GM12874 (cell line): ENCODE data around the gene NT5DC1.

ENCODE experiments used
- CTCF ChIP-seq: IDR thresholded peaks from 2 replicates; pipeline ENCODE4 v1.5.1; 2011; ENCODE audit warnings: low read depth, mild to moderate bottlenecking, control low read depth, low read length, moderate library complexity; ENCODE audit not compliant: insufficient read depth

NT5DC1 gene

DNA sequence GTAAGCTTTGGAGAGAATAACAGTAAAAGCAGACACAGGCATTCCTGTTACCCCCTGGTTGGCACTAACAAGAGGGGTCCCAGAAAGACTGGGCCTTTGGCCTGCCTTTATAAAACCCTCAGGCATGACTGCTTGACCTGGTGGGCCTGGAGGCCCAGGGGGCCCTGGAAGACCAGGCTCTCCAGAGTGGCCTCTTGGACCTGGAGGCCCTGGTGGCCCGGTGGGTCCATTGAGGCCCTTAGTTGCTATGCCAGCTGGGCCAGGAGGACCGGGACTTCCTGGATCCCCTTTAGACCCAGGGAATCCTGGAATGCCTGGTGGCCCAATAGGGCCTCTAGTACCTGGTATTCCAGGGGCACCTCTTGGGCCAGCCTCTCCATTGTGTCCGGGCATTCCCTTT lies 19.8 kb downstream of the NT5DC1 start:
- no peak for TF ChIP-seq CTCF

DNA sequence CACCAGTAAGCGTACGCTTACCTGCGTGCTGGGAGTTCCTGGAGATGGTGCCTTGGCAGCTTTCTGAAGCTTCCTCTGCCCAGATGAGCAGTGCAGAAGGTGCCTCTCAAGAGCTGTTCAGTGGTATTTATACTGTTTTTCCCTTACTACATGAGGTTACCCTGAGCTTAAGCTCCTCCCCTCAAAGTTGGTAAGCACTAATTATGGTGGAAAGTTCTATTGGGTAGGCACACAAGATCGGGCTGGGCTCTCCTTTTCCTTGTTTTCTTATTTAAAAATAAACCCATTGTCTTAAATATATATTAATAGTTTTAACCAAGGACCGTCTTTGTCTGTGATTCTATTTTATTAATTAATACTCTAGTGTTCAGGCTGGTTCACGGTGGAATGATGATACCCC lies 25.4 kb downstream of the NT5DC1 start, which contains the start of gene COL10A1:
TSS of gene COL10A1 (minus strand) at position 101 of the 400 bp plus-strand sequence. CDS start 640 bp downstream, outside the sequence.
- TF ChIP-seq CTCF, result no peak

- TF ChIP-seq CTCF, result no peak
Observed at GRCh38 chr6:116127771-116128493, 27.3 kb downstream of the NT5DC1 start.

DNA sequence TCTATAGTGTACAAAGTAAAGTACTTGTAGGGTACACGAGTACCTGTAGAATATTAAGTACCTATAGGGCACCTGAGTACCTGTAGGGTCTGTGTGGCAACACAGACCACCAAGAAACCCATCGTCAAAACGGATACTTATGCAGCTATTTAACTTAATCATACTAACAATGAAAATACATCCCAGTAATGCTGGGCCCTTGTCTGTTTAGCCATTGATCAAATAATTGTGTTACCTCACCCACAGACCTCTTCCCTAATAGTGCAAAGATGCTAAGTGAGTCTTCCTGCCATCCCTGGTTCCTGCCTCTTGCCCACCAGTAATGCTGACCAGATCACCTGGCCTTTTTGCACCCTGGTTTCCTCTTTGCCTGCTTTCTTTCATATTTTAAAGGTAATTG lies 32.8 kb downstream of the NT5DC1 start:
- no peak for TF ChIP-seq CTCF

DNA sequence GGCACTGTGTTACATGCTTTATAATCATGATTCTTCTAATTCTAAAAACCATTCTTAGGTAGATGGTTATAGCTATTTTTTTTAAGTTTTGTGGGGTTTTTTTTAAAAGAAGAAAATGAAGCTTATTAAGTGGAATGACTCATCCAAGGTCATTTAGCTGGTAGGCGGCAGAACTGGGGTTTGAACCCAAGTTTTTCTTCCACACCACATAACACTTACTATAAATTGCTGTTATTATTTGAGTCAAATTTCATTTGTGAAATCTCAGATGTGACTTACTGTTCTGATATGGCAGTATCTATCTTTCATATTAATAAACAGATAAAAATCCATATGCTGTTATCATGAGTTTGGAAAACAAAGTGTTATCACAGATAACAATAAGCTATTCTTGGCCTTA lies 35.7 kb downstream of the NT5DC1 start:
- no peak for TF ChIP-seq CTCF

DNA sequence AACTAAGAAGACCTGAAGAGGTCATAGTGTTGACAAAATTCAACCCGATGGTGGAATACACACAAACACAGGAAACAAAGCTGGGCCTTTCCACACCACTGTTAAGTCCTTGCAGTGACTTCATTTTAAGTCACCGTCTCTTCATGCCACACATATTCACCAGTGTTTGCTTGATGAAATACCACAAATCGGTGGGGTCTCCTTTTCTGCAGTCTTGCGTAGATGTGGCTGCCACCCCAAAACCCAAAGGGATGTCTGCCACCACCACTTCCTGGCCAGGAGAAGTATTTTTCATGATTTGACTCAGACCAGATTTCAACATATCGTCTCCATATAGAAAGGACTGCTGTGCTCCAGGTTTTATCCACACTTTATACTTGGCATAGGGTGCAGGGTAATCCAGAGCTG lies 36.3 kb downstream of the NT5DC1 start:
- no peak for TF ChIP-seq CTCF

- TF ChIP-seq CTCF, result no peak
Observed at GRCh38 chr6:116139917-116140316, 39.3 kb downstream of the NT5DC1 start.
